Loucy (cell line): Measurements from ENCODE around the gene EFCAB7.

ENCODE experiments used
- H2AFZ ChIP-seq: fragments of 200-600 bp; sonication (generic); 2 replicates; pipeline ENCODE4 v1.6.0; 2016; ENCODE audit warnings: antibody characterized with exemption, mild to moderate bottlenecking, low read length, moderate library complexity
- H3F3A ChIP-seq: fragments of 200-600 bp; 2 replicates; pipeline ENCODE4 v1.6.0; 2016; ENCODE audit warnings: antibody characterized with exemption, low read depth, mild to moderate bottlenecking
- H3K27me3 ChIP-seq: fragments of 200-600 bp; sonication (generic); 2 replicates; pipeline ENCODE4 v1.6.1; 2014; ENCODE audit warnings: low read length, mild to moderate bottlenecking; ENCODE audit not compliant: insufficient read depth, poor library complexity, severe bottlenecking
- H3K36me3 ChIP-seq: fragments of 200-600 bp; sonication (generic); 2 replicates; pipeline ENCODE4 v1.6.1; 2016; ENCODE audit warnings: low read length; ENCODE audit not compliant: insufficient read depth
- H3K4me1 ChIP-seq: fragments of 200-600 bp; sonication (generic); 2 replicates; pipeline ENCODE4 v1.5.1; 2014; ENCODE audit warnings: low read length, mild to moderate bottlenecking; ENCODE audit not compliant: insufficient read depth, poor library complexity, severe bottlenecking
- H3K4me2 ChIP-seq: fragments of 200-600 bp; sonication (generic); 2 replicates; pipeline ENCODE4 v1.6.0; 2014; ENCODE audit warnings: antibody characterized with exemption, low read length, low read depth, mild to moderate bottlenecking; ENCODE audit not compliant: poor library complexity, severe bottlenecking
- H3K4me3 ChIP-seq: fragments of 200-600 bp; sonication (generic); 2 replicates; pipeline ENCODE4 v1.5.1; 2014; ENCODE audit warnings: low read length, mild to moderate bottlenecking, mixed read lengths; ENCODE audit not compliant: poor library complexity, severe bottlenecking
- H3K79me2 ChIP-seq: fragments of 200-600 bp; sonication (generic); 2 replicates; pipeline ENCODE4 v1.6.1; 2014; ENCODE audit warnings: low read length; ENCODE audit not compliant: insufficient read depth
- H3K9ac ChIP-seq: fragments of 200-600 bp; sonication (generic); 2 replicates; pipeline ENCODE4 v1.6.0; 2014; ENCODE audit warnings: mild to moderate bottlenecking, low read depth, low read length, moderate library complexity; ENCODE audit not compliant: poor library complexity, severe bottlenecking
- H3K9me2 ChIP-seq: fragments of 200-600 bp; sonication (generic); replicated peaks from 2 replicates; pipeline ENCODE4 v1.6.1; 2016; ENCODE audit warnings: low read depth, low read length, mixed read lengths
- H3K9me3 ChIP-seq: fragments of 200-600 bp; sonication (generic); 2 replicates; pipeline ENCODE4 v1.6.1; 2014; ENCODE audit warnings: mild to moderate bottlenecking, antibody characterized with exemption, low read length, low read depth; ENCODE audit not compliant: insufficient read depth
- H4K20me1 ChIP-seq: fragments of 200-600 bp; sonication (generic); 2 replicates; pipeline ENCODE4 v1.6.0; 2014; ENCODE audit warnings: antibody characterized with exemption, low read length, mild to moderate bottlenecking; ENCODE audit not compliant: insufficient read depth, poor library complexity, severe bottlenecking
- EZH2phosphoT487 ChIP-seq: fragments of 200-600 bp; IDR thresholded peaks from 2 replicates; pipeline ENCODE4 v1.6.1; 2018; ENCODE audit warnings: antibody characterized with exemption, mild to moderate bottlenecking, moderate library complexity, borderline replicate concordance
- TF ChIP-seq, protein P1 (sequence below): fragments of 200-600 bp; sonication (generic); conservative IDR thresholded peaks from 2 replicates; pipeline ENCODE4 v1.5.1; 2014; ENCODE audit warnings: mild to moderate bottlenecking, antibody characterized with exemption, low read length

Gene EFCAB7

DNA sequence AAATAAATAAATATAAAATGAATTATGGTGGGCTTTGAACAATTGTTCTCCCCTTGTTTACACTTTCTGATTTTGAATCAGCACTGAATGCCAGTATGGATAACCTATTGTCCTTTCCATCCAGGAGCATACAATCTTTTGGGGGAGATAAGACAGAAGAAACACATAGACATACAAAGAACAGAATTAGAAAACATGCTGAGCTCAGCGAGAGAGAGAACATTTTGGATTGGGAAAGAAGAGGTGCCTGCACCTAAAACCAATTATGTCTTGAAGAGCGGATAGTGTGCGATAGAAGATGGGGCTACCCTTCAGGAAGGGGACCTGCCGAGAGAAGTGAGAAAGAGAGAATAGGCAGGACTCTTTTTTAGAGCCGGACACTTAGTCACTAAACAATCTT is 76.5 kb downstream of the EFCAB7 start:
- Histone ChIP-seq H3F3A (no peaks in the 10 kb centered on the region), H3K9ac (no peak overlapping the region), H3K9me2 (no peaks in the 10 kb centered on the region), H3K27me3 (no peaks in the 10 kb centered on the region), H2AFZ (no peak overlapping the region), H3K9me3 (no peaks in the 10 kb centered on the region), H3K79me2 (peaks cover 84% of the 10 kb centered on the region), H3K36me3 (no peaks in the 10 kb centered on the region), H3K4me1 (peaks cover 35% of the 10 kb centered on the region), H4K20me1 (peaks cover 18% of the 10 kb centered on the region), H3K4me3 (no peak overlapping the region), H3K4me2 (no peak overlapping the region)
- no peak for TF ChIP-seq EZH2phosphoT487
- TF ChIP-seq, protein P1, sequence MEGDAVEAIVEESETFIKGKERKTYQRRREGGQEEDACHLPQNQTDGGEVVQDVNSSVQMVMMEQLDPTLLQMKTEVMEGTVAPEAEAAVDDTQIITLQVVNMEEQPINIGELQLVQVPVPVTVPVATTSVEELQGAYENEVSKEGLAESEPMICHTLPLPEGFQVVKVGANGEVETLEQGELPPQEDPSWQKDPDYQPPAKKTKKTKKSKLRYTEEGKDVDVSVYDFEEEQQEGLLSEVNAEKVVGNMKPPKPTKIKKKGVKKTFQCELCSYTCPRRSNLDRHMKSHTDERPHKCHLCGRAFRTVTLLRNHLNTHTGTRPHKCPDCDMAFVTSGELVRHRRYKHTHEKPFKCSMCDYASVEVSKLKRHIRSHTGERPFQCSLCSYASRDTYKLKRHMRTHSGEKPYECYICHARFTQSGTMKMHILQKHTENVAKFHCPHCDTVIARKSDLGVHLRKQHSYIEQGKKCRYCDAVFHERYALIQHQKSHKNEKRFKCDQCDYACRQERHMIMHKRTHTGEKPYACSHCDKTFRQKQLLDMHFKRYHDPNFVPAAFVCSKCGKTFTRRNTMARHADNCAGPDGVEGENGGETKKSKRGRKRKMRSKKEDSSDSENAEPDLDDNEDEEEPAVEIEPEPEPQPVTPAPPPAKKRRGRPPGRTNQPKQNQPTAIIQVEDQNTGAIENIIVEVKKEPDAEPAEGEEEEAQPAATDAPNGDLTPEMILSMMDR: no peak

GRCh38 chr1:63600248-63600647 is 76.9 kb downstream of the EFCAB7 start:
- H3K9me3 ChIP-seq: no peaks in the 10 kb centered on the region
- peaks cover 15% of the 10 kb centered on the region for H4K20me1 ChIP-seq
- H3K4me3 ChIP-seq: no peak overlapping the region
- H3K27me3 ChIP-seq: no peaks in the 10 kb centered on the region
- H3K79me2 ChIP-seq: peaks cover 80% of the 10 kb centered on the region
- H3K4me2 ChIP-seq: no peak overlapping the region
- no peak overlapping the region for H2AFZ ChIP-seq
- no peak overlapping the region for H3K9ac ChIP-seq
- H3K4me1 ChIP-seq: peaks cover 33% of the 10 kb centered on the region
- no peak for TF ChIP-seq EZH2phosphoT487
- TF ChIP-seq, protein P1: no peak
- H3K36me3 ChIP-seq: no peaks in the 10 kb centered on the region
- no peaks in the 10 kb centered on the region for H3K9me2 ChIP-seq
- no peaks in the 10 kb centered on the region for H3F3A ChIP-seq

GRCh38 chr1:63601061-63601460 is 77.7 kb downstream of the EFCAB7 start:
- no peaks in the 10 kb centered on the region for H3K9me3 ChIP-seq
- no peak overlapping the region for H3K9ac ChIP-seq
- peaks cover 25% of the 10 kb centered on the region for H3K4me1 ChIP-seq
- H3K4me3 ChIP-seq: no peak overlapping the region
- TF ChIP-seq EZH2phosphoT487: no peak
- H4K20me1 ChIP-seq: peaks cover 7% of the 10 kb centered on the region
- H3F3A ChIP-seq: no peaks in the 10 kb centered on the region
- peak overlapping the region; percentile 8 for H3K4me2 ChIP-seq
- peaks cover 72% of the 10 kb centered on the region; the same call in 1 of the 2 replicates for H3K79me2 ChIP-seq
- H3K36me3 ChIP-seq: no peaks in the 10 kb centered on the region
- H3K9me2 ChIP-seq: no peaks in the 10 kb centered on the region
- no peaks in the 10 kb centered on the region for H3K27me3 ChIP-seq
- H2AFZ ChIP-seq: no peak overlapping the region

DNA sequence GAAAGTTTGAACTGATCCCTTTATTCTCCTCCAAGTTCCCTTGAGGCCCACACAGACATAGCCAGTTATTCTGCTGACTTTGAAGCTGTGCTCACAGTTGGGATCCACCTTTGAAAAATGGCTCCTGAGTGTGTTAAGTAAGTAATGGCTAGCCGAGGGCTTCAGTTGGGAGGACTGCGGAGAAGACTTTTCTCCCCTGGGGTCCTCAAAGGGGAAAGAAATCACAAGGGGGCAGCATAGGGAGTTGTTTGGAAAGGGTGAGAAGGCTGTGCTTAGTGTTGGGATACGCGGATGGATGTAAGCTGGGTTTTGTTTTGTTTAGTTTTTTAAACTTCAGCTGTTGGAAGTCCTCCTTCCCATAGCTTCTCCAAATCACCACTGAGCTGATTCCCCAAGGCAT is 78.1 kb downstream of the EFCAB7 start:
- H3F3A ChIP-seq: no peaks in the 10 kb centered on the region
- peak overlapping the region; percentile 8 for H3K4me2 ChIP-seq
- H3K4me3 ChIP-seq: no peak overlapping the region
- no peak overlapping the region for H3K9ac ChIP-seq
- no peaks in the 10 kb centered on the region for H3K36me3 ChIP-seq
- peaks cover 68% of the 10 kb centered on the region; the same call in 1 of the 2 replicates for H3K79me2 ChIP-seq
- no peaks in the 10 kb centered on the region for H3K9me3 ChIP-seq
- H4K20me1 ChIP-seq: peaks cover 7% of the 10 kb centered on the region
- TF ChIP-seq EZH2phosphoT487: no peak
- TF ChIP-seq, protein P1: no peak
- H3K9me2 ChIP-seq: no peaks in the 10 kb centered on the region
- no peaks in the 10 kb centered on the region for H3K27me3 ChIP-seq
- peaks cover 25% of the 10 kb centered on the region for H3K4me1 ChIP-seq
- H2AFZ ChIP-seq: no peak overlapping the region
